COLO668 (cell line): ENCODE data around the gene OR2A14.
A peak's percentile ranks its signal among the peaks of the same experiment; 100 is the strongest.
"Not testable (repeated sequence)": the region's sequence is repeated elsewhere in the genome, so short reads cannot be mapped to it uniquely, and the experiment has no call there.

Experiments used
- DNase-seq: peaks from one replicate; lab custom pipeline; 2025; ENCODE audit not compliant: unreplicated experiment; lab: John Stamatoyannopoulos, UW

The OR2A14 gene

GRCh38 chr7:144122876-144123275, at the start of gene OR2A14:
OR2A14 (plus strand) TSS chr7:144123176; CDS start chr7:144129113, 5,937 bp downstream.
- no peak for DNase-seq

GRCh38 chr7:144074374-144074773, 48.6 kb upstream of the OR2A14 start:
- no peak for DNase-seq

GRCh38 chr7:144085978-144086377, 37.0 kb upstream of the OR2A14 start, which contains the start of gene OR2A12:
OR2A12 (plus strand) TSS chr7:144086278; CDS start chr7:144095108, 8,830 bp downstream.
- DNase-seq, result no peak

- no peak for DNase-seq
Measured at GRCh38 chr7:144086730-144087129, 36.2 kb upstream of the OR2A14 start.

GRCh38 chr7:144087230-144087629, 35.7 kb upstream of the OR2A14 start:
- no peak for DNase-seq

- no peak for DNase-seq
Measured at GRCh38 chr7:144090667-144091066, 32.3 kb upstream of the OR2A14 start.

- no peak for DNase-seq
Measured at GRCh38 chr7:144098776-144099175, 24.2 kb upstream of the OR2A14 start.

GRCh38 chr7:144100607-144101006, 22.4 kb upstream of the OR2A14 start:
- no peak for DNase-seq

- no peak for DNase-seq
Measured at GRCh38 chr7:144102041-144102440, 20.9 kb upstream of the OR2A14 start.

GRCh38 chr7:144105211-144105610, 17.8 kb upstream of the OR2A14 start:
- DNase-seq, result no peak

GRCh38 chr7:144109283-144109682, 13.7 kb upstream of the OR2A14 start, which contains the start of gene OR2A2:
OR2A2 (plus strand) TSS chr7:144109583; CDS start chr7:144109583, 0 bp downstream.
- DNase-seq, result no peak

- no peak for DNase-seq
Measured at GRCh38 chr7:144110272-144110671, 12.7 kb upstream of the OR2A14 start.

GRCh38 chr7:144113651-144114050, 9.3 kb upstream of the OR2A14 start:
- no peak for DNase-seq

GRCh38 chr7:144118341-144118740, 4.6 kb upstream of the OR2A14 start:
- DNase-seq, result no peak

- peak; percentile 80 for DNase-seq
Measured at GRCh38 chr7:144127714-144128334, 4.8 kb downstream of the OR2A14 start.

GRCh38 chr7:144129601-144130000, 6.6 kb downstream of the OR2A14 start:
- not testable (repeated sequence) for DNase-seq

GRCh38 chr7:144130730-144131129, 7.8 kb downstream of the OR2A14 start:
- DNase-seq, result no peak

GRCh38 chr7:144132262-144132661, 9.3 kb downstream of the OR2A14 start:
- no peak for DNase-seq

GRCh38 chr7:144133307-144133706, 10.3 kb downstream of the OR2A14 start:
- DNase-seq, result no peak

- DNase-seq, result no peak
Measured at GRCh38 chr7:144134116-144134515, 11.1 kb downstream of the OR2A14 start.

- DNase-seq, result no peak
Measured at GRCh38 chr7:144137501-144137900, 14.5 kb downstream of the OR2A14 start.

- no peak for DNase-seq
Measured at GRCh38 chr7:144142187-144142586, 19.2 kb downstream of the OR2A14 start.

GRCh38 chr7:144144426-144144825, 21.4 kb downstream of the OR2A14 start:
- no peak for DNase-seq
